Gastroesophageal sphincter (tissue), 3 donors: ENCODE data around the gene LSS.

Experiments used
- EP300 ChIP-seq: sonication (generic); formaldehyde crosslinking; IDR thresholded peaks from one replicate; pipeline ENCODE4 v1.6.1; 2017; ENCODE audit warnings: antibody characterized with exemption, mild to moderate bottlenecking
- POLR2A ChIP-seq, 2 donors: fragments of 450-650 bp; IDR thresholded peaks; one replicate each; pipeline ENCODE4 v1.6.1; 2017; ENCODE audit warnings: antibody characterized with exemption in 2 of 2, mild to moderate bottlenecking in 2 of 2, moderate library complexity in 1 of 2
- POLR2AphosphoS5 ChIP-seq: sonication (generic); formaldehyde crosslinking; IDR thresholded peaks from one replicate; pipeline ENCODE4 v1.6.1; 2017; ENCODE audit warnings: antibody characterized with exemption
- TF ChIP-seq, protein P1 (sequence below), 4 experiments: fragments of 200-600 bp in 2 of 4; fragments of 450-650 bp in 2 of 4; sonication (generic) in 1 of 4; IDR thresholded peaks; one replicate each; pipeline ENCODE4 v1.5.1; 2017 to 2019; ENCODE audit warnings: antibody characterized with exemption in 4 of 4, mild to moderate bottlenecking in 2 of 4, moderate library complexity in 2 of 4

- TF ChIP-seq POLR2AphosphoS5 (no peak), EP300 (no peak), POLR2A (IDR thresholded peaks at IDR 0.05) (no peak)
- TF ChIP-seq, protein P1, sequence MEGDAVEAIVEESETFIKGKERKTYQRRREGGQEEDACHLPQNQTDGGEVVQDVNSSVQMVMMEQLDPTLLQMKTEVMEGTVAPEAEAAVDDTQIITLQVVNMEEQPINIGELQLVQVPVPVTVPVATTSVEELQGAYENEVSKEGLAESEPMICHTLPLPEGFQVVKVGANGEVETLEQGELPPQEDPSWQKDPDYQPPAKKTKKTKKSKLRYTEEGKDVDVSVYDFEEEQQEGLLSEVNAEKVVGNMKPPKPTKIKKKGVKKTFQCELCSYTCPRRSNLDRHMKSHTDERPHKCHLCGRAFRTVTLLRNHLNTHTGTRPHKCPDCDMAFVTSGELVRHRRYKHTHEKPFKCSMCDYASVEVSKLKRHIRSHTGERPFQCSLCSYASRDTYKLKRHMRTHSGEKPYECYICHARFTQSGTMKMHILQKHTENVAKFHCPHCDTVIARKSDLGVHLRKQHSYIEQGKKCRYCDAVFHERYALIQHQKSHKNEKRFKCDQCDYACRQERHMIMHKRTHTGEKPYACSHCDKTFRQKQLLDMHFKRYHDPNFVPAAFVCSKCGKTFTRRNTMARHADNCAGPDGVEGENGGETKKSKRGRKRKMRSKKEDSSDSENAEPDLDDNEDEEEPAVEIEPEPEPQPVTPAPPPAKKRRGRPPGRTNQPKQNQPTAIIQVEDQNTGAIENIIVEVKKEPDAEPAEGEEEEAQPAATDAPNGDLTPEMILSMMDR (IDR thresholded peaks at IDR 0.05), result no peak
Measured at GRCh38 chr21:46151261-46151988, 77.1 kb downstream of the LSS start.
